ENCODE measurements around the gene DNAI2. TPM values are rescaled to one million over a fixed set of nuclear protein-coding genes. Genes with fewer than 3 reads are reported as not detected.

The DNAI2 gene, protein sequence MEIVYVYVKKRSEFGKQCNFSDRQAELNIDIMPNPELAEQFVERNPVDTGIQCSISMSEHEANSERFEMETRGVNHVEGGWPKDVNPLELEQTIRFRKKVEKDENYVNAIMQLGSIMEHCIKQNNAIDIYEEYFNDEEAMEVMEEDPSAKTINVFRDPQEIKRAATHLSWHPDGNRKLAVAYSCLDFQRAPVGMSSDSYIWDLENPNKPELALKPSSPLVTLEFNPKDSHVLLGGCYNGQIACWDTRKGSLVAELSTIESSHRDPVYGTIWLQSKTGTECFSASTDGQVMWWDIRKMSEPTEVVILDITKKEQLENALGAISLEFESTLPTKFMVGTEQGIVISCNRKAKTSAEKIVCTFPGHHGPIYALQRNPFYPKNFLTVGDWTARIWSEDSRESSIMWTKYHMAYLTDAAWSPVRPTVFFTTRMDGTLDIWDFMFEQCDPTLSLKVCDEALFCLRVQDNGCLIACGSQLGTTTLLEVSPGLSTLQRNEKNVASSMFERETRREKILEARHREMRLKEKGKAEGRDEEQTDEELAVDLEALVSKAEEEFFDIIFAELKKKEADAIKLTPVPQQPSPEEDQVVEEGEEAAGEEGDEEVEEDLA
- 0.38 TPM for total RNA-seq
- polyA plus RNA-seq = 0.78 TPM
- long read RNA-seq, donor 1 = 0 reads
- long read RNA-seq, donor 2 = 0 reads
- long read RNA-seq, donor 3 = 0 reads
- long read RNA-seq, donor 4 = 0 reads
- long read RNA-seq, donor 5 = 0 reads
- long read RNA-seq, donor 6 = 0 reads
- long read RNA-seq, donor 7 = 0 reads
- long read RNA-seq, donor 8 = 0 reads
- long read RNA-seq, donor 9 = 0 reads
- long read RNA-seq, donor 10 = 0 reads

DNA sequence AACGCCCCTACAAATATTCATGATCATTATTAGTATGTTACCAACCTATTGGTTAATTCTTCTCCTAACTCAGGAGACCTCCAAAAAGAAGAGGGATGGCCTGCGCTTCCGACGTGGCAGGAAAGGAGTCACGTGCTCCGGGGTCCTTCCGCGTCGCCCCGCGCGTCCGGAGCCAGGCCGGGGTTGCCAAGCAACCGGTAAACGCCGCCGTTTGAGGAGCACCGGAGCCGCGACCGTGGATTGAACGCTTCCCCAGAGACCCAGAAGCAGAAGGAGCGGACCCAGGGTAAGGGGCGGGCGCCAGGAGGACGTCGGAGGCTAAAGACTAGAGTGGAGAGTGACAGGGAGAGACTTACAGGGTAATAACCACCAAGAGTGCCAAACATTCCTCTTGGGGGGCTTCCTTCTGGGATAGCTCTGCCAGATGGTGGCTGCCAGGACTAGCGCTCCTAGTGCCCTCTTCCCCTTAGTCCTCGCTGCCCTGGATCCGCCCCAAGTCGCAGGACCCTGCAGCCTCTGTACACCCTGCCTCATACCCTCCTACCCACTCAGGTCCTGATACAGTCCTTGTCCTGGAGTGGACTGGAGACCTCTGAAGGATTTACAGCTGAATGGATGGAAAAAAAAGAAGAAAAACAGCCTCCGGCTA lies at the start of gene DNAI2:
DNAI2 (plus strand) TSS at position 175 of the 649 bp plus-strand sequence. CDS start 7,584 bp downstream, outside the sequence.
- WGBS = 10% methylated on average over 33 of the region's 33 CpGs
- H3K36me3 ChIP-seq (ENCODE audit: control insufficient read depth in 2 of 2, insufficient read depth in 2 of 2, low read length in 1 of 2) = no peaks in the 10 kb centered on the region
- H3K27me3 ChIP-seq (ENCODE audit: control insufficient read depth in 2 of 2, insufficient read depth in 1 of 2, low read length in 1 of 2) = peaks cover 0 to 4% of the 10 kb centered on the region in 2 donors
- H3K4me3 ChIP-seq (ENCODE audit: low read length in 2 of 2) = peak within 1 kb of the TSS; percentile 12 to 22
- peak within 1 kb of the TSS in 1 of 2 donors; percentile 47 for H3K27ac ChIP-seq (ENCODE audit: low read depth in 1 of 2, low read length in 1 of 2)
- peak in 2 of 9 donors; percentile 47 to 60 for DNase-seq (ENCODE audit: low read depth in 6 of 9, low spot score in 9 of 9)
- peaks cover 17 to 34% of the 10 kb centered on the region in 2 donors for H3K4me1 ChIP-seq (ENCODE audit: control insufficient read depth in 2 of 2, insufficient read depth in 2 of 2, low read length in 2 of 2)
- H3K9me3 ChIP-seq (ENCODE audit: control insufficient read depth in 2 of 2, insufficient read depth in 1 of 2, low read length in 1 of 2) = no peaks in the 10 kb centered on the region

DNA sequence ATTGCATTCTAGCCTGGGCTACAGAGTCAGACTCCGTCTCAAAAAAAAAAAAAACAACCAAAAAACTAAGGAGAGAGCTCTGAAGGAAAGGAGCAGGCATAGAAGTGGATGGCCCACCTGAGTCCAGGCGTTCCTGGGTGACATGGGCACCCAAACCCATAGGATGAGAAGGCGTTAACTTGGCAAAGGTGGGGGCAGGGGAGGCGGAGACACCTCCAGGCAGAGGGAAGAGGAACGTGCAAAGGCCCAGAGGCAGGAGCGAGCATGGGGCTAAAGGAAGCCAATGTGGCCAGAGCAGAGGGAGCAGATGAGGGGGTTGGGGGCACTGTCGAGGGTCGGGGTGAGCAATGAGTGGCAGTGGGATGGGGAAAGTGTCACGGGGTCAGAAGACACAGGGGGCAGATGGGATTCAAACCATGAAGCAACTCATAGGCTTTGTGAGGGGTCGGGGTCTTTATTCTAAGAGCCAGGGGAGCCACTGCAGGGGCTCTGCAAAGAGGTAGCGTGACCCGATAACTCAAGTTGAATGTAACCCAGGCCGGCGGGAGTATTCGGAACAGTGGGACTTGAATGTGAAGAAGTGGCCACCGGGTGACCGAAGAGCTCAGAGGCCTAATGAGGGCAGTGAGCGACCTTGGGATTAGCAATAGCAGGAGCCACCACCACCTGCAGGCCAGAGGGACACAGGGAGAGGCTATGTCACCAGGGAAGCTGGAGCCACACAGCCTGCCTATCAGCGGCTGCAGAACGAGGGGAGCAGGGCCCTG lies 48.9 kb upstream of the DNAI2 start:
- Histone ChIP-seq H3K36me3 (ENCODE audit: control insufficient read depth in 2 of 2, insufficient read depth in 2 of 2, low read length in 1 of 2) (no peaks in the 10 kb centered on the region), H3K27me3 (ENCODE audit: control insufficient read depth in 2 of 2, insufficient read depth in 1 of 2, low read length in 1 of 2) (no peaks in the 10 kb centered on the region), H3K27ac (ENCODE audit: low read depth in 1 of 2, low read length in 1 of 2) (no peak overlapping the region), H3K4me1 (ENCODE audit: control insufficient read depth in 2 of 2, insufficient read depth in 2 of 2, low read length in 2 of 2) (no peaks in the 10 kb centered on the region), H3K9me3 (ENCODE audit: control insufficient read depth in 2 of 2, insufficient read depth in 1 of 2, low read length in 1 of 2) (no peaks in the 10 kb centered on the region), H3K4me3 (ENCODE audit: low read length in 2 of 2) (no peak overlapping the region)
- 98% methylated on average over 20 of the region's 20 CpGs for WGBS
- DNase-seq (ENCODE audit: low read depth in 6 of 9, low spot score in 9 of 9) = no peak

DNA sequence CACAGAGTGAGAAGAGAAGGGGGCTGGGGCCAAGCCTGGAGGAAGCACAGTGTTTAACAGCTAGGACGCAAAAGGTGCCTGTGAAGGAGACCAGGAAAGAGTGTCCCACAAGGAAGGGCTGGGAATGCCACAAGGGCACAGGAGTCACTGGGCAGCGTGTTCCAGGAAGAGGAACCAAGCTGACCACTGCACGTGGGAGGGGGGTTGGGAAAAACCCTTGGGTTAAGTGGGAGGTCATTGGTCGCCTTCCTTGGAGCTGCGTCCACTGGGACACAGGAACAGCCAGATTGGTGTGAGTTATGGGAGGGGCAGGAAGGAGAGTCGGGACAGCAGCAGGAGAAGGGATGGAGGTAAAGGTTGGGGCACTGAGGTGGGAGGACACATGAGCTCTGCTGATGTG lies 47.8 kb upstream of the DNAI2 start:
- no peak for DNase-seq (ENCODE audit: low read depth in 6 of 9, low spot score in 9 of 9)
- WGBS = 97% methylated on average over 6 of the region's 6 CpGs
- no peaks in the 10 kb centered on the region for H3K36me3 ChIP-seq (ENCODE audit: control insufficient read depth in 2 of 2, insufficient read depth in 2 of 2, low read length in 1 of 2)

DNA sequence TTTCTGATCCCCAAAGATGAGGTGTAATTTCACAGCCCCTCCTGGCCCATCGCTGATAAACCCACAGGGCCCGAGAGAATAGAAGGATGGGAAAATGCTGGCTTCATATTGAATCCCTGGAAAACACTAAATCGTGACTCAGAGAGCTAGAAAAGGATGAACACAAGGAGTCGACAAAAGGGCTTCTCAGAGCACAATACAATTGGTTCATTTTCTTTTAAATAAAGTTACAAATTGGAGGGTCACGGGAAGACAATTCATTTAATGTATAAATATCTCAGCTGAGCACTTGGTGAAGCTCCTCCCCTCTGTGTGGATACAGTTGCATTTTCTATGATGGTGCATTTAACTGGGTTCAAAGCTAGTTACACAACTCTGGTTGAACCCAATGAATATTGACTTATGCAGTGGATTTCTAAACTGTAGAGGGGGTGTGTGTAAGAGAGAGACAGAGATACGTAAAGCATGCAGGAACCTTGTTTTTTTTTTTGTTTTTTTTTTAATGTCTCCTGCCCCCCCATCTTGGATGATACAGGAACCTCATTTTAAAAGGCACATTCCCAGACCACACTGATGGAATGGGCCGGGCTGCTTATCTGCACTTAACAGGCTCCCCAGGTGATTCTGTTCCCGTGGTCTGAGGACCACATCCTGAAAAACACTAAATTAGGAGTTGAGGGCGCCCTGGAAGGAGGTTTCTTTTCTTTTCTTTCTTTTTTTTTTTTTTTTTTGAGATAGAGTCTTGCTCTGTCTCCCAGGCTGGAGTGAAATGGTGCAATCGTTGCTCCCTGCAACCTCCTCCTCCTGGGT lies 46.6 kb upstream of the DNAI2 start:
- no peak overlapping the region for H3K27ac ChIP-seq (ENCODE audit: low read depth in 1 of 2, low read length in 1 of 2)
- no peaks in the 10 kb centered on the region for H3K36me3 ChIP-seq (ENCODE audit: control insufficient read depth in 2 of 2, insufficient read depth in 2 of 2, low read length in 1 of 2)
- H3K9me3 ChIP-seq (ENCODE audit: control insufficient read depth in 2 of 2, insufficient read depth in 1 of 2, low read length in 1 of 2) = no peaks in the 10 kb centered on the region
- H3K4me3 ChIP-seq (ENCODE audit: low read length in 2 of 2) = no peak overlapping the region
- 83% methylated on average over 10 of the region's 10 CpGs for WGBS
- H3K27me3 ChIP-seq (ENCODE audit: control insufficient read depth in 2 of 2, insufficient read depth in 1 of 2, low read length in 1 of 2) = no peaks in the 10 kb centered on the region
- H3K4me1 ChIP-seq (ENCODE audit: control insufficient read depth in 2 of 2, insufficient read depth in 2 of 2, low read length in 2 of 2) = no peaks in the 10 kb centered on the region
- DNase-seq (ENCODE audit: low read depth in 6 of 9, low spot score in 9 of 9) = no peak

More for the DNA sequence above, 47.8 kb upstream of the DNAI2 start:
- Histone ChIP-seq H3K27ac (ENCODE audit: low read depth in 1 of 2, low read length in 1 of 2) (no peak overlapping the region), H3K9me3 (ENCODE audit: control insufficient read depth in 2 of 2, insufficient read depth in 1 of 2, low read length in 1 of 2) (no peaks in the 10 kb centered on the region), H3K4me1 (ENCODE audit: control insufficient read depth in 2 of 2, insufficient read depth in 2 of 2, low read length in 2 of 2) (no peaks in the 10 kb centered on the region), H3K27me3 (ENCODE audit: control insufficient read depth in 2 of 2, insufficient read depth in 1 of 2, low read length in 1 of 2) (no peaks in the 10 kb centered on the region), H3K4me3 (ENCODE audit: low read length in 2 of 2) (no peak overlapping the region)

DNA sequence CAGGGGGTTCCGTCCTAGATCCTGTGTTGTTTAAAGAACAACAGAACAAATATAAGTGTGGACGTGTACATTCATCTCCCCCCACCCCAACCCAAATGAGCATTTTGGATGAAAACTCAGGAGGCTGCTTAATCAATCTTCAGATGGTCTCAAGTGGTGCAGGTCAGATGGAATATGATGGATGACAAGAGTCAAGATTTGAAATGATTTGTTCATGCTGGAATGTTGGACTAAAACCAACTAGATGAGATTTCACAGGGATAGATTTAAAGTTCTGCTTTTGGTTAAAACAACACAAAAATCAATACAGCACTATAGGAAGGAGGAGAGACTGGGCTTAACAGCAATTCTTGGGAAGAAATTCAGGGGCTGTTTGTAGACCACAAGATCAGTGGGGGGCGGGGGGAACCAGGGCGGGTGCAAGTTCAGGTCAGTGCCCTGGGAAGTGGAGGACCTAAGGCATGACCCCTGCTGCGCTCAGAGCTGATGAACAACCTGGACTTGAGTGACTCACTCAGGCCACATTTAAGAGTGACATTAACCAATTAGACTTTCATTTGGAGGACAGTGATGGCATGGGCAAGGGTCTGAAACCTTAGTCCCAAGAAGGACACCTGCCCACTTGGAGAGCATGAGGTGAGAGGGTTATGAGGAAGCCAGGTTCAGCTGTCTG lies 45.6 kb upstream of the DNAI2 start:
- Histone ChIP-seq H3K36me3 (ENCODE audit: control insufficient read depth in 2 of 2, insufficient read depth in 2 of 2, low read length in 1 of 2) (no peaks in the 10 kb centered on the region), H3K27ac (ENCODE audit: low read depth in 1 of 2, low read length in 1 of 2) (no peak overlapping the region), H3K9me3 (ENCODE audit: control insufficient read depth in 2 of 2, insufficient read depth in 1 of 2, low read length in 1 of 2) (no peaks in the 10 kb centered on the region), H3K4me1 (ENCODE audit: control insufficient read depth in 2 of 2, insufficient read depth in 2 of 2, low read length in 2 of 2) (no peaks in the 10 kb centered on the region), H3K27me3 (ENCODE audit: control insufficient read depth in 2 of 2, insufficient read depth in 1 of 2, low read length in 1 of 2) (no peaks in the 10 kb centered on the region), H3K4me3 (ENCODE audit: low read length in 2 of 2) (no peak overlapping the region)
- DNase-seq (ENCODE audit: low read depth in 6 of 9, low spot score in 9 of 9) = no peak
- WGBS = 88% methylated on average over 5 of the region's 5 CpGs

DNA sequence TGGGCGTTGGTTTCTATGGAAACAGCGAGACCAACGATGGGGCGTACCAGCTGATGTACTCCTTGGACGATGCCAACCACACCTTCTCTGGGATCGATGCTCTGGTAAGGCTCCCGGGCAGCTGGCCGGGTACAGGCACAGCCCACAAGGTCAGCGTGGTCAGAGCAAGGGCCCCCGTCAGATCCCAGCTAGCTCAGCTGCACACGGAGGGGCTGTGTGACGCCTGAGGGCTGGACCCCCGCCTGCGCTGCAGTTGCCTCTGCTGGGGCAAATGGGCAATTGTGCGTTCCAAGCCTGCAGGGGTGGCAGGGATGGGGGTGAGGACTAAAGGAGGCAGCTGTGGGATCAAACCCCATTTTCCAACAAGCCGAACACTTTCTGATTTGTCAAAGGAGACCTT lies 43.1 kb upstream of the DNAI2 start:
- H3K4me1 ChIP-seq (ENCODE audit: control insufficient read depth in 2 of 2, insufficient read depth in 2 of 2, low read length in 2 of 2) = peaks cover 3 to 13% of the 10 kb centered on the region in 2 donors
- no peaks in the 10 kb centered on the region for H3K36me3 ChIP-seq (ENCODE audit: control insufficient read depth in 2 of 2, insufficient read depth in 2 of 2, low read length in 1 of 2)
- H3K9me3 ChIP-seq (ENCODE audit: control insufficient read depth in 2 of 2, insufficient read depth in 1 of 2, low read length in 1 of 2) = no peaks in the 10 kb centered on the region
- no peaks in the 10 kb centered on the region for H3K27me3 ChIP-seq (ENCODE audit: control insufficient read depth in 2 of 2, insufficient read depth in 1 of 2, low read length in 1 of 2)
- no peak for DNase-seq (ENCODE audit: low read depth in 6 of 9, low spot score in 9 of 9)
- H3K27ac ChIP-seq (ENCODE audit: low read depth in 1 of 2, low read length in 1 of 2) = no peak overlapping the region
- H3K4me3 ChIP-seq (ENCODE audit: low read length in 2 of 2) = no peak overlapping the region
- WGBS = 98% methylated on average over 16 of the region's 16 CpGs

DNA sequence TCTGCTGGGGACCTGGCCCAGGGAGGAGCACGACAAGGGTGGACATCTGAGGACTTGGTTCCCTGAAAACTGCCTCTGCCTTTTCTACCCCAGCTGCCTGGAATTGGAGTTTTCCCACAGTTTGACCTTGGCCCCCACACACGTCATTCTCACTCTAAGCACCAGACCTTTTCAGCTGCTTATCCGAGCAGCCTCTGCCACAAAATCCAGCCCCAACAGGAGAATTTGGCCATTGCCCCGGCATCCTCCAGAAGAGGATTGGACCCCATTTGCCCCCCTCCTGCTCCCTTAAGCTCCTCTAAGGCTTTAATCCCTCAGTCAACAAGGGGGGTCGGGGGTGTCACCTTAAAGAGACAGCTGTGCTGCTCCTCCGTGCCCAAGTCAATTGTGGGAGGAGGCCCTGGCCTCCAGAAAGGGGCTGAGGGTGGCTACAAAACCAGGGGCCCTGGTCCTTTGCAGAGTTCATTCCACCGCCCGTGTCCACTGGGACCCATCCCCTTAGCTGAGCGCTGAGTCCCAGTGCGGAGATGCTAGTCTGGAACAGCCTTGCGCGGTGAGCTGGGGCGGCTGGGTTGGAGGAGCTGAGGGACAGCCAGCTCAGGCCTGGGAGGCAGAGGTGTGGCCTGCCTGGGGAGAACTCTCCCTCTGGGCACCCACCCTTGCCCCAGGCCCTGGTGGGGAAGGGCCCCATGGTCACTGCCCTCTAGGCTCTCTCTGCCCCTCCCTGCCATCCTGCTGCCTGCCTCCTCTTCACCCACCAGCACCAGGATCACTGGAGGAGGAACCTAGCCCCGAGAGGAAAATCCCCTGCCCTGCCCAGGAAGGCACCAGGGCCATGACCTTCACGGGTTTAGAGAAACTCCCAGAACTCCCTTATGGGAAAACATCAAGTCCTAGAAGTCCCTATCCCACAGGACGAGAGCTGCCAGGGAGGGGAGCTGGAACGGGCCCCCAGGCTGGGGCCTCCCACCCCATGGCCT lies 41.8 kb upstream of the DNAI2 start:
- Histone ChIP-seq H3K9me3 (ENCODE audit: control insufficient read depth in 2 of 2, insufficient read depth in 1 of 2, low read length in 1 of 2) (no peaks in the 10 kb centered on the region), H3K4me1 (ENCODE audit: control insufficient read depth in 2 of 2, insufficient read depth in 2 of 2, low read length in 2 of 2) (peaks cover 3 to 16% of the 10 kb centered on the region in 2 donors), H3K27me3 (ENCODE audit: control insufficient read depth in 2 of 2, insufficient read depth in 1 of 2, low read length in 1 of 2) (no peaks in the 10 kb centered on the region), H3K36me3 (ENCODE audit: control insufficient read depth in 2 of 2, insufficient read depth in 2 of 2, low read length in 1 of 2) (no peaks in the 10 kb centered on the region), H3K27ac (ENCODE audit: low read depth in 1 of 2, low read length in 1 of 2) (no peak overlapping the region), H3K4me3 (ENCODE audit: low read length in 2 of 2) (no peak overlapping the region)
- no peak for DNase-seq (ENCODE audit: low read depth in 6 of 9, low spot score in 9 of 9)
- WGBS = 96% methylated on average over 17 of the region's 17 CpGs
